ENCODE measurements around the gene NR1H4.

NR1H4 gene

DNA sequence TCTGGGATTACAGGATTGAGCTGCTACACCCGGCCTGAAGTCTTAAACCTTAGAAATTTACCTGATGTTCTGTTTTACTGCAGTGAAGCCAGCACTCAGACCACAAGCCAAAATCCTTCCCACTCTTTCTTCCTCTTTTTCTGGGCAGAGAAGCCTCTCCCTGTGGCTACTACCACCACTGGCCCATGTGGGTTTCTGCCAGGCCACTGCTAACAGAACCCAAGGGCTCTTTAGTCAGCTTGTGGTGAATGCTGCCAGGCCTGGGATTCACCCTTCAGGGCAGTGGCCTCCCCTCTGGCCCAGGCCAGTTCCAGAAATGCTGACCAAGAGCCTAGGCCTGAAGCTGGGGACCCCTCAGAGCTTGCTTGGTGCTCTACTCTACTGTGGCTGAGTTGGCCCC is 135.1 kb downstream of the NR1H4 start:
- Histone ChIP-seq H3K9me3 (ENCODE audit: insufficient read depth, low read length) (no peaks in the 10 kb centered on the region), H3K4me3 (ENCODE audit: insufficient read length, low read depth) (no peak overlapping the region), H3K27me3 (ENCODE audit: insufficient read depth, insufficient read length) (no peaks in the 10 kb centered on the region), H3K9ac (ENCODE audit: insufficient read length, low read depth) (no peak overlapping the region), H3K36me3 (ENCODE audit: insufficient read depth, insufficient read length, low read length) (peaks cover 15% of the 10 kb centered on the region), H3K4me1 (ENCODE audit: insufficient read depth, insufficient read length) (no peaks in the 10 kb centered on the region)
- DNase-seq (ENCODE audit: low read depth, low spot score), result no peak
- no peak for TF ChIP-seq SUZ12 (IDR thresholded peaks at IDR 0.05; ENCODE audit: extremely low read depth, insufficient read depth, insufficient read length)
- no peak for TF ChIP-seq YY1 (IDR thresholded peaks at IDR 0.05; ENCODE audit: insufficient read depth, insufficient read length)
- no peak for TF ChIP-seq ZNF274 (IDR thresholded peaks at IDR 0.05; ENCODE audit: low read depth, low read length)

DNA sequence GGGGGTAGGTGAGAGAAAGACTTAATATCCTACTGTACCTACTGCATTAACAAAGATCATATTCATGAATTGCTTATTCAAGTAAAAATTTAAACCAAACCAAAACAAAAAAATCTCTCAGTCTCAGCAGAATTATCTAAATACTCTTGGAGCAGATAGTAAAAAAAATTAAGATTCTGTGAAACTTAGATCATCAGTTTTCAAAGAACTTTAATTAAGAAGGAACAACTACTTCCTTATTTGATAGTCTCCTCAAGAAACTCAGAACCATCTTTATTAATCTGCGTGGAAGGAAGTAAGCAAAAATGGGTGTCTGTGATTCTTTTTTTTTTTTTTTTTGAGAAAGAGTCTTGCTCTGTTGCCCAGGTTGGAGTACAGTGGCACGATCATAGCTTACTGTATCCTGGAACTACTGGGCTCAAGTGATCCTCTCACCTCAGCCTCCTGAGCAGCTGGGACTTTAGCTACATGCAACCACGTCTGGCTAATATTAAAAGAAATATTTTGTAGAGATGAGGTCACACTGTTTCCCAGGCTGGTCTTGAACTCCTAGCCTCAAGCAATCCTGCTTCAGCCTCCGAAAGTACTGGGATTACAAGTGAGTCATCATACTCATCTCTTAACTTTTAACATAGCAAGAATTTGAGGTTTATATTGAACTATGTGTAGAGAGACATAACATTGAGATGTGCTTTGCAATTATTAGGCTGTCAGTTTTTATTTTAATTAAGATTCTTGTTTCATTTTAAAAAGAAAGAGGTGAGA is 137.2 kb downstream of the NR1H4 start:
- Histone ChIP-seq H3K9ac (ENCODE audit: insufficient read length, low read depth) (no peak overlapping the region), H3K4me1 (ENCODE audit: insufficient read depth, insufficient read length) (no peaks in the 10 kb centered on the region), H3K27me3 (ENCODE audit: insufficient read depth, insufficient read length) (no peaks in the 10 kb centered on the region), H3K36me3 (ENCODE audit: insufficient read depth, insufficient read length, low read length) (peaks cover 15% of the 10 kb centered on the region), H3K4me3 (ENCODE audit: insufficient read length, low read depth) (no peak overlapping the region), H3K9me3 (ENCODE audit: insufficient read depth, low read length) (no peaks in the 10 kb centered on the region)
- no peak for TF ChIP-seq YY1 (IDR thresholded peaks at IDR 0.05; ENCODE audit: insufficient read depth, insufficient read length)
- TF ChIP-seq SUZ12 (IDR thresholded peaks at IDR 0.05; ENCODE audit: extremely low read depth, insufficient read depth, insufficient read length), result no peak
- no peak for TF ChIP-seq ZNF274 (IDR thresholded peaks at IDR 0.05; ENCODE audit: low read depth, low read length)
- no peak for DNase-seq (ENCODE audit: low read depth, low spot score)

DNA sequence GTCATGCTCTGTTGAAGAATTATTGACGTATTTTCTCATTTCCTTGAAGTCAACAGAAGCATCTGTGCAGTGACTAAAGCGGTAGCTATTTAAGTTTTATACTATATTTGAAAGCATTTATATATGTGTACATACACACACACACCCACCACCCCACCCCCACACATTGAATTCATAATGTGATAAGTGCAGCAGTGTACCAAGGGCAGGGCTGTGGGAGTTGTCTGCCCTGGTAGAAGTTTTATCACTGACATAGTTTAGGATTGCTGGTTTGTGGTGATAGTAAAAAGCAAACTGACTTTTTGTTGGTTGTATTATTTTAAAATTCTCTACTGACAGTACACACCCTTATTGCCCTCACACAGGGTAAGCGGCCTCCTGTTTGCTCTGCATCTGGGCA is 138.9 kb downstream of the NR1H4 start:
- TF ChIP-seq ZNF274 (IDR thresholded peaks at IDR 0.05; ENCODE audit: low read depth, low read length) (no peak), YY1 (IDR thresholded peaks at IDR 0.05; ENCODE audit: insufficient read depth, insufficient read length) (no peak), SUZ12 (IDR thresholded peaks at IDR 0.05; ENCODE audit: extremely low read depth, insufficient read depth, insufficient read length) (no peak)
- Histone ChIP-seq H3K9ac (ENCODE audit: insufficient read length, low read depth) (no peak overlapping the region), H3K27me3 (ENCODE audit: insufficient read depth, insufficient read length) (no peaks in the 10 kb centered on the region), H3K4me1 (ENCODE audit: insufficient read depth, insufficient read length) (no peaks in the 10 kb centered on the region), H3K9me3 (ENCODE audit: insufficient read depth, low read length) (no peaks in the 10 kb centered on the region), H3K36me3 (ENCODE audit: insufficient read depth, insufficient read length, low read length) (peaks cover 15% of the 10 kb centered on the region), H3K4me3 (ENCODE audit: insufficient read length, low read depth) (no peak overlapping the region)
- DNase-seq (ENCODE audit: low read depth, low spot score), result no peak
